ENCODE measurements around the gene ALCAM. TPM values are rescaled to one million over a fixed set of nuclear protein-coding genes. Genes with fewer than 3 reads are reported as not detected.

Gene ALCAM
- polyA plus RNA-seq, 3 donors: 7.1 to 8.0 (median 7.9) TPM

DNA sequence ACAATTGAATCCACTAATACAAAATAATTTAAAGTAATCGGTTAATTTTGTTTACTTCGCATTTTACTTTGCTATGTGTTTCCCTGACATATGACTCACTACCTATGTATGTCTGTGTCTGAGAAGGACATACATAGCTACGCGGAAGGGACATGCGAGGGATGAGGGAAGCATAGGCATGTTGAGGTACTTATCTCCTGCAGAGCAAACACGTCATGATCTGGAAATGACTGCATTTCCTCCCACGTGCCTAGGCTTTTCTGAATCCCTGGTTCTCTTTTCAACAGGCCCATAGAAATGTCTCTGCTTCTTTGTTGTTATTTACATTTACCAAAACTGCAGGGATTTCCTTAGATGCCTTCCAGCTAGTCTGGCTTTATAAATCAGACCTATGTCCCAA, 27.5 kb downstream of the ALCAM start:
- Mint-ChIP-seq H3K27ac (no peak overlapping the region), H3K4me3 (no peak overlapping the region), H3K9me3 (peaks cover 16 to 29% (median 24%) of the 10 kb centered on the region in 7 donors), H3K4me1 (peaks cover 2% of the 10 kb centered on the region), H3K36me3 (peaks cover 4 to 11% of the 10 kb centered on the region in 2 donors), H3K27me3 (ENCODE audit: low read depth in 3 of 3) (peaks cover 0 to 3% (median 0%) of the 10 kb centered on the region in 3 donors)
- Histone ChIP-seq H3K79me2 (ENCODE audit: insufficient read depth, low read length) (peaks cover 39% of the 10 kb centered on the region), H3K9ac (ENCODE audit: insufficient read depth, low read length, poor library complexity, severe bottlenecking) (no peak overlapping the region), H3K9me3 (replicated peaks in 1 of 2; ENCODE audit: control insufficient read depth in 1 of 2, insufficient read depth in 1 of 2, low read length in 2 of 2) (peaks cover 0 to 14% of the 10 kb centered on the region in 2 donors), H3K27me3 (ENCODE audit: control insufficient read depth in 2 of 2, insufficient read depth in 2 of 2, low read length in 2 of 2) (no peaks in the 10 kb centered on the region), H3K36me3 (replicated peaks in 1 of 2; ENCODE audit: control insufficient read depth in 1 of 2, insufficient read depth in 2 of 2, low read length in 2 of 2) (no peaks in the 10 kb centered on the region), H3K27ac (ENCODE audit: low read depth in 1 of 2, low read length in 2 of 2) (no peak overlapping the region), H3K4me3 (replicated peaks in 1 of 3; ENCODE audit: low read depth in 2 of 3, low read length in 3 of 3) (no peak overlapping the region), H3K4me1 (ENCODE audit: control insufficient read depth in 1 of 2, insufficient read depth in 2 of 2, low read length in 2 of 2) (no peaks in the 10 kb centered on the region), H3K4me2 (replicated peaks; ENCODE audit: extremely low read depth, low read length, poor library complexity, severe bottlenecking) (no peak overlapping the region), H4K20me1 (ENCODE audit: insufficient read depth, low read length) (no peaks in the 10 kb centered on the region), H2AFZ (ENCODE audit: insufficient read depth, low read depth, low read length, poor library complexity, severe bottlenecking) (no peak overlapping the region)
- intact Hi-C loops (cut with micrococcal nuclease): no loop called here
- no peak for DNase-seq
- TF ChIP-seq CTCF (IDR thresholded peaks at IDR 0.05): no peak
- 96% methylated on average over 5 of the region's 7 CpGs for WGBS (ENCODE audit: insufficient coverage)

- H3K9me3 Mint-ChIP-seq: peaks cover 9 to 14% (median 11%) of the 10 kb centered on the region in 7 donors
- Histone ChIP-seq H4K20me1 (ENCODE audit: insufficient read depth, low read length) (no peaks in the 10 kb centered on the region), H3K4me1 (ENCODE audit: control insufficient read depth in 1 of 2, insufficient read depth in 2 of 2, low read length in 2 of 2) (no peaks in the 10 kb centered on the region), H2AFZ (ENCODE audit: insufficient read depth, low read depth, low read length, poor library complexity, severe bottlenecking) (no peak overlapping the region), H3K9ac (ENCODE audit: insufficient read depth, low read length, poor library complexity, severe bottlenecking) (no peak overlapping the region), H3K36me3 (replicated peaks in 1 of 2; ENCODE audit: control insufficient read depth in 1 of 2, insufficient read depth in 2 of 2, low read length in 2 of 2) (no peaks in the 10 kb centered on the region), H3K4me2 (replicated peaks; ENCODE audit: extremely low read depth, low read length, poor library complexity, severe bottlenecking) (no peak overlapping the region), H3K9me3 (replicated peaks in 1 of 2; ENCODE audit: control insufficient read depth in 1 of 2, insufficient read depth in 1 of 2, low read length in 2 of 2) (peaks cover 9 to 10% of the 10 kb centered on the region in 2 donors), H3K4me3 (replicated peaks in 1 of 3; ENCODE audit: low read depth in 2 of 3, low read length in 3 of 3) (no peak overlapping the region), H3K27me3 (ENCODE audit: control insufficient read depth in 2 of 2, insufficient read depth in 2 of 2, low read length in 2 of 2) (no peaks in the 10 kb centered on the region), H3K79me2 (ENCODE audit: insufficient read depth, low read length) (peaks cover 10% of the 10 kb centered on the region), H3K27ac (ENCODE audit: low read depth in 1 of 2, low read length in 2 of 2) (no peak overlapping the region)
- H3K27me3 Mint-ChIP-seq (ENCODE audit: low read depth in 3 of 3): peaks cover 0 to 3% (median 0%) of the 10 kb centered on the region in 3 donors
- no peak for DNase-seq
- peaks cover 7 to 19% of the 10 kb centered on the region in 2 donors for H3K36me3 Mint-ChIP-seq
- H3K27ac Mint-ChIP-seq: no peak overlapping the region
- 100% methylated on average over 1 of the region's 1 CpG for WGBS (ENCODE audit: insufficient coverage)
- H3K4me3 Mint-ChIP-seq: no peak overlapping the region
- intact Hi-C loops (cut with micrococcal nuclease): no loop called here
- TF ChIP-seq CTCF (IDR thresholded peaks at IDR 0.05): no peak
- H3K4me1 Mint-ChIP-seq: no peaks in the 10 kb centered on the region
These were observed 31.3 kb downstream of the ALCAM start for GRCh38 chr3:105397974-105398373.

All from CD14-positive monocyte (primary cell).